Measurements from ENCODE around the gene GOLGA6D.
"Not testable (repeated sequence)": the region's sequence is repeated elsewhere in the genome, so short reads cannot be mapped to it uniquely, and the experiment has no call there.

DNA sequence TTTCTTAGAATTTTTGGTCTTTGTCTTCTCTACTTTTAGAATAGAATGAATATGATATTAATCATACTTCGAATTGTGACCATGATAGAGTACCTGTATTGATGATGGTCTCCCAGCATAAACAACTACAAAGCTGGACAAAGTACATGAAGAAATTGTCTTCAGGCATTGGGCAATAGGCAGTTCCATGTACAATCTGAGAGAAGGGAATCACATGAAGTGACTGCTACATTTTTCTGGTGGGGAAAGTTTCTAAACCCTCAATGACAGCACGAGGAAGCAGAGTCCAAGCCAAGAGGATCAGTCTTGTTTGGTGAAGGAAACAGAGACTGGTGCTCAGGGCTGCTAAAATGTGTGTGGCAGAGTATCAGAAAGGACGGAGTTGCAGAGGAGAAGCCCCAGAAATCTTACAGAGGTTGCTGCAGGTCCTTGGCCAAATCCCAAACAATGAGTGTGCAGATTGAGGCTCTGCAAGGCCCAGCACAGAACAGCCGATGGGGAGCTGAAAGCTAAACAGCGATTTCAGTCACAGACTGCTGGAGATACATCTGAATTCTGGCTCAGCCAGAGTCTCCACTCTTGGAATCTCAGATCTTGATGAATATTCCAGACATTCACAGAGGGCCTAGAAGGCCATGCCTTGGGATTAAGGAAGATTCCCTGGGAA is 36.7 kb downstream of the GOLGA6D start:
- TF ChIP-seq POLR2A (IDR thresholded peaks at IDR 0.05; ENCODE audit: low read depth, low read length); POLR2AphosphoS5 (IDR thresholded peaks at IDR 0.05; ENCODE audit: insufficient read depth, low read depth, low read length); MYC (IDR thresholded peaks at IDR 0.05; ENCODE audit: low read depth, low read length); EZH2 (IDR thresholded peaks at IDR 0.05; ENCODE audit: borderline replicate concordance, low read depth, low read length, severe bottlenecking); FOS (IDR thresholded peaks at IDR 0.05; ENCODE audit: borderline replicate concordance, insufficient read depth, low read length); JUN (IDR thresholded peaks at IDR 0.05; ENCODE audit: borderline replicate concordance, insufficient read depth, insufficient read length, low read depth): not testable (repeated sequence)
- TF ChIP-seq, protein P1, sequence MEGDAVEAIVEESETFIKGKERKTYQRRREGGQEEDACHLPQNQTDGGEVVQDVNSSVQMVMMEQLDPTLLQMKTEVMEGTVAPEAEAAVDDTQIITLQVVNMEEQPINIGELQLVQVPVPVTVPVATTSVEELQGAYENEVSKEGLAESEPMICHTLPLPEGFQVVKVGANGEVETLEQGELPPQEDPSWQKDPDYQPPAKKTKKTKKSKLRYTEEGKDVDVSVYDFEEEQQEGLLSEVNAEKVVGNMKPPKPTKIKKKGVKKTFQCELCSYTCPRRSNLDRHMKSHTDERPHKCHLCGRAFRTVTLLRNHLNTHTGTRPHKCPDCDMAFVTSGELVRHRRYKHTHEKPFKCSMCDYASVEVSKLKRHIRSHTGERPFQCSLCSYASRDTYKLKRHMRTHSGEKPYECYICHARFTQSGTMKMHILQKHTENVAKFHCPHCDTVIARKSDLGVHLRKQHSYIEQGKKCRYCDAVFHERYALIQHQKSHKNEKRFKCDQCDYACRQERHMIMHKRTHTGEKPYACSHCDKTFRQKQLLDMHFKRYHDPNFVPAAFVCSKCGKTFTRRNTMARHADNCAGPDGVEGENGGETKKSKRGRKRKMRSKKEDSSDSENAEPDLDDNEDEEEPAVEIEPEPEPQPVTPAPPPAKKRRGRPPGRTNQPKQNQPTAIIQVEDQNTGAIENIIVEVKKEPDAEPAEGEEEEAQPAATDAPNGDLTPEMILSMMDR (IDR thresholded peaks at IDR 0.05; ENCODE audit: extremely low read depth in 1 of 2, insufficient read depth in 1 of 2, low read depth in 1 of 2, low read length in 2 of 2) = not testable (repeated sequence)
- TF ChIP-seq, protein P2, sequence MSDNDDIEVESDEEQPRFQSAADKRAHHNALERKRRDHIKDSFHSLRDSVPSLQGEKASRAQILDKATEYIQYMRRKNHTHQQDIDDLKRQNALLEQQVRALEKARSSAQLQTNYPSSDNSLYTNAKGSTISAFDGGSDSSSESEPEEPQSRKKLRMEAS (IDR thresholded peaks at IDR 0.05; ENCODE audit: insufficient read depth, insufficient read length) = not testable (repeated sequence)

Measured in endothelial cell of umbilical vein (primary cell).